Hindlimb muscle (tissue), 1 donor: Measurements from ENCODE around the gene SBF2. TPM values are rescaled to one million over a fixed set of nuclear protein-coding genes. Genes with fewer than 3 reads are reported as not detected.

ENCODE experiments used
- DNase-seq: peaks from one replicate; pipeline ENCODE4 v3.0.0-alpha.2; 2013
- polyA plus RNA-seq: library from polyadenylated mRNA; unstranded; fragments of 120-200 nt; gene quantifications from one replicate; pipeline ENCODE4 v1.2.1, GENCODE V29; 2013; ENCODE audit not compliant: insufficient read length

Gene SBF2
- polyA plus RNA-seq, 1 donor, result 24.9 TPM

GRCh38 chr11:10317151-10317755 is 23.2 kb upstream of the SBF2 start:
- DNase-seq, result no peak

- no peak for DNase-seq
Observed at GRCh38 chr11:10315083-10315482, 21.1 kb upstream of the SBF2 start.

DNA sequence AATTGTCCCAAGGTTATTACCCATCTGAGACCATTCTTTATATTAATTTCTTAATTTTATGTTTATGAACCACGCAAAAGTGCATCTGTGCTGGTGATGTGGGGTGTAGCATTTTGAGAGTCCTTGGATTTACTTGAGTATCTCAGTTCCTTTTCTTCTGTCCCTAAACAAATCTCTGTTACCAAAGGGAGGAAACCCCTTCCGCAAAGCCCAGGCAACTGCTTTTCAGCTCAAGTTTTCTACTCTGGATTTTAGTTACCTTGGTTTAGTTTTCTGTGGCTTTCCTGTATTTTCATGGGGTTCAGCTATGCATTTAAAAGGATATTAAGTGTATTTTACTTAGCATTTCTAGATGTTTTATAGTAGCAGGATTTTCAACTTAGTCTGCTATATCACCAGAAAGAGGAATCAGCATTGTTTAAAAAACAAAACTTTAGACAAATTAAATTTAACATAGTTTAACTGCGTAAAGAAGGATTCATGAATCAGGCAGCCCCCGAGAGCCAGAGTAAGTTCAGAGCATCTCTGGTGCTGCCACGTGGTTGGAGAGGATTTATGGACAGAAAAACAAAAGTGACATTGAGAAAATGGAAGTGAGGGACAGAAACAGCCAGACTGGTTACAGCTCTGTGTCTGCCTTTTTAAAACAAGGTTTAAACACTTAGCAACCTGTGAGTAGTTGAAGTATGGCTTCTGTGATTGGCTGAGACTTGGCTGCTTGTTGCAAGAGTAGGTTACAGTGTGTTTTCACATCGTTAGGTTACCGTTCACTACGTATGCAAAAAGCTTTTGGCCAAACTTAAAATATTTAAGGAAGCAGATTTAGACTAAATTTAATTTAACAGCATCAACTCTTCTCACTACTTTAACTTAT is 20.4 kb upstream of the SBF2 start:
- no peak for DNase-seq

- no peak for DNase-seq
Observed at GRCh38 chr11:10311802-10312201, 17.8 kb upstream of the SBF2 start.

GRCh38 chr11:10310301-10310841 is 16.4 kb upstream of the SBF2 start:
- DNase-seq, result no peak

DNA sequence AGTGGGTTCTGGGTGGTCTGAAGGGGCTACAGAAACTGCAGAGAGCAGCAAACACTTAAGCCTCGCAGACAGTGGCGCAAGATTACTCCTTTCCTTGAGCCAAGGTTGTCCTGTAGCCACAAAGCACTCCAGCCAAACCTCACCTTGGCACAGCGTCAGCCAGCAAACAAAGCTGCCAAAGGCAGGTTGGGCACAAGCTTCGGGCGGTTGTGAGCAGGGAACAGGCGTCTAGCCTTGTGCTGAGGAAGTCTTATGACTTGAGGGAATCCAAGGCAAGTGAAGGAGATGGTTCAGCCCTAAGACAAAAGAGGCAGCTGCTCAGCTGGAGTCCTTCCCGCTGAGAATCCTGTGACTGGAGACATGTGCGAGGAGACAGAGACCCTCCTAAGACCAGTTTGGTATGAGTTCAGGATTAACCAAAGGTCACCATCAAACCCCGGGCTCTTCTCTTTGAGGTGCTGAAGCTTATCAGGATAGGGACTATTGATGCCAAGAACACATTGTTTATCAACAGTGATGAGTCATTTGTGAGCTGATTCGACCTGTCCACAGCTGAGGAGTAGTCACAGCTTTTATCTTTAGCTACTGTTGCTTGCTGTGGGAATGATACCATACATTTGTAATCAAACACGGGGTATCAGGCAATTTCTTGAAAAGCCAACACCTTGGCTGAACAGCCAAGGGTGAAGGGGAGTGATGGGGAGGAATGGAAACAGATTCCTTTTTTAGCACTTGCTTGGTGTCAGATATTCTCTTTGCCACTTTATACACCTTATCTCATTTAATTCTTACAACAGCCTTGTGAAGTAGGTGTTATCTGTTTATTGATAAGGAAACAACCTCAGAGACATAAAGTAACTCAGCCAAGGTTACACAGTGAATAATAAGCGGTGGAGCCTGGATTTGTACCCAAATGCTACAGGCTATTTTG is 15.4 kb upstream of the SBF2 start:
- DNase-seq, result no peak

GRCh38 chr11:10308201-10308954 is 14.4 kb upstream of the SBF2 start:
- no peak for DNase-seq

GRCh38 chr11:10307400-10308200 is 13.6 kb upstream of the SBF2 start:
- peak; percentile 88 for DNase-seq

GRCh38 chr11:10307022-10307399 is 13.0 kb upstream of the SBF2 start:
- no peak for DNase-seq

DNA sequence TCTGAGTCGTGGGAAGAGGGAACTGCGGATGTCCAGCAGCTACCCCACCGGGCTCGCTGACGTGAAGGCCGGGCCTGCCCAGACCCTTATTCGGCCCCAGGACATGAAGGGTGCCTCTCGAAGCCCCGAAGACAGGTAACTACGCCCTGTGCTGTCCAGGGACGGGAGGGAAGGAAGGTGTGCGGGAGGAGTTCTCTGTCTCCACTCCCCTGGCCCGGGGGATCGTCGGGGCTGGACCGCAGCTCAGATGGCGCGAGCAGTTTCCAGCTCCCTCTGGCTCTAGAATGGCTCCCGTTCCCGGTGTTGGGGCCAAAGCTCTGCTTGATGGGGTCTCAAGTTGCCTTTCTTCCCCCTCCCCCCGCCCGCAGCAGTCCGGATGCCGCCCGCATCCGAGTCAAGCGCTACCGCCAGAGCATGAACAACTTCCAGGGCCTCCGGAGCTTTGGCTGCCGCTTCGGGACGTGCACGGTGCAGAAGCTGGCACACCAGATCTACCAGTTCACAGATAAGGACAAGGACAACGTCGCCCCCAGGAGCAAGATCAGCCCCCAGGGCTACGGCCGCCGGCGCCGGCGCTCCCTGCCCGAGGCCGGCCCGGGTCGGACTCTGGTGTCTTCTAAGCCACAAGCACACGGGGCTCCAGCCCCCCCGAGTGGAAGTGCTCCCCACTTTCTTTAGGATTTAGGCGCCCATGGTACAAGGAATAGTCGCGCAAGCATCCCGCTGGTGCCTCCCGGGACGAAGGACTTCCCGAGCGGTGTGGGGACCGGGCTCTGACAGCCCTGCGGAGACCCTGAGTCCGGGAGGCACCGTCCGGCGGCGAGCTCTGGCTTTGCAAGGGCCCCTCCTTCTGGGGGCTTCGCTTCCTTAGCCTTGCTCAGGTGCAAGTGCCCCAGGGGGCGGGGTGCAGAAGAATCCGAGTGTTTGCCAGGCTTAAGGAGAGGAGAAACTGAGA is 12.2 kb upstream of the SBF2 start:
- DNase-seq, result no peak

GRCh38 chr11:10305262-10305963 is 11.4 kb upstream of the SBF2 start:
- DNase-seq, result no peak

GRCh38 chr11:10304495-10305261 is 10.7 kb upstream of the SBF2 start, which contains the start of gene ADM:
Gene ADM, plus strand, starts transcription at chr11:10305073. Its CDS starts 628 bp downstream, at chr11:10305701.
- peak; percentile 89 for DNase-seq

GRCh38 chr11:10303558-10304363 is 9.7 kb upstream of the SBF2 start:
- no peak for DNase-seq

GRCh38 chr11:10302744-10303557 is 8.9 kb upstream of the SBF2 start:
- DNase-seq, result peak; percentile 87

GRCh38 chr11:10302359-10302743 is 8.3 kb upstream of the SBF2 start:
- DNase-seq, result no peak

DNA sequence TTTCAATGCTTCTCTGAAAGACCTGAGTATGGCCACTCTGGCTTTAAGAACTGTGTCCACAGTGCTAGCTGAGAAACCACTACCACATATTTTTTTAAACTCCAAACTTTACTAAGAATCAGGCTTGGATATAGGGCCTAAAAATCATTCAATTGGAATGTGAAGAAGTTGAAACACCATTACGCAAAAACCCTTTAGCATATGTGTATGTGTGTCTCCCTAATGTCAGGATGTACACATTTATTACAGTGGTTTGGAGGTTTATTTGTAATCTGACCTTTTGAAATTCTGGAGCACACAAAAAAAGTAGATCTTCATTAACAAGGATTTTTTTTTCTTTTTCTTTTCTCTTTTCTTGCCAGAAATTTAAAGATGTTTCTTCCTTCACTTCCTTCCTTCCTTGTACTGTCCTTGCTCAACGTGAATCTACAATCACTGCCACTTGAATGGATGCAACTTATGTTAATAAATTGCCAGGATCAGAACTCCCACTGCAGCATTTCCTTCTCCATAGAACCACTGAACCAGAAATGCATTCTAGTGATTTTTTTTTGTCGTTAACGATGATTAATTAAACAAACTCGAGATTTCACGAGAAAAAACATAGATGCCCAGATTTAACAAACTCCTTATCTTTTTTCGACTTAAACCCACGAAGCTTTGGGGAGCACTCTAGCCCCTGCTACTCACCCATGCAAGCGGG is 7.8 kb upstream of the SBF2 start:
- DNase-seq, result no peak
